Stimulated activated naive CD8-positive, alpha-beta T cell treated with anti-CD3 and anti-CD28 coated beads, Interleukin-15, Interleukin-2, amounts not matched to agents 100 ng/mL and 50 ng/mL, for 24 hours (primary cell): ENCODE measurements around the gene GPR37L1.
"Not testable (repeated sequence)": the region's sequence is repeated elsewhere in the genome, so short reads cannot be mapped to it uniquely, and the experiment has no call there.

Source experiments
- H3K27ac Mint-ChIP-seq: one replicate; pipeline ENCODE4 v1.8.0; 2021; ENCODE audit warnings: mild to moderate bottlenecking, mixed read lengths
- H3K27me3 Mint-ChIP-seq: one replicate; pipeline ENCODE4 v1.8.0; 2021; ENCODE audit warnings: mixed read lengths
- H3K36me3 Mint-ChIP-seq: one replicate; pipeline ENCODE4 v1.8.0; 2021; ENCODE audit warnings: low read depth, mixed read lengths
- H3K4me1 Mint-ChIP-seq: one replicate; pipeline ENCODE4 v1.8.0; 2021; ENCODE audit warnings: low read depth, mixed read lengths
- H3K4me3 Mint-ChIP-seq: one replicate; pipeline ENCODE4 v1.8.0; 2021; ENCODE audit warnings: mild to moderate bottlenecking, mixed read lengths
- H3K9me3 Mint-ChIP-seq: one replicate; pipeline ENCODE4 v1.8.0; 2021; ENCODE audit warnings: mixed read lengths

The GPR37L1 gene

GRCh38 chr1:202163281-202164270 is 40.9 kb downstream of the GPR37L1 start:
- Mint-ChIP-seq H3K4me1 (peaks cover 79% of the 10 kb centered on the region), H3K27me3 (no peaks in the 10 kb centered on the region), H3K4me3 (peak overlapping the region; percentile 99), H3K9me3 (no peaks in the 10 kb centered on the region), H3K36me3 (peaks cover 19% of the 10 kb centered on the region), H3K27ac (peak overlapping the region; percentile 100)

DNA sequence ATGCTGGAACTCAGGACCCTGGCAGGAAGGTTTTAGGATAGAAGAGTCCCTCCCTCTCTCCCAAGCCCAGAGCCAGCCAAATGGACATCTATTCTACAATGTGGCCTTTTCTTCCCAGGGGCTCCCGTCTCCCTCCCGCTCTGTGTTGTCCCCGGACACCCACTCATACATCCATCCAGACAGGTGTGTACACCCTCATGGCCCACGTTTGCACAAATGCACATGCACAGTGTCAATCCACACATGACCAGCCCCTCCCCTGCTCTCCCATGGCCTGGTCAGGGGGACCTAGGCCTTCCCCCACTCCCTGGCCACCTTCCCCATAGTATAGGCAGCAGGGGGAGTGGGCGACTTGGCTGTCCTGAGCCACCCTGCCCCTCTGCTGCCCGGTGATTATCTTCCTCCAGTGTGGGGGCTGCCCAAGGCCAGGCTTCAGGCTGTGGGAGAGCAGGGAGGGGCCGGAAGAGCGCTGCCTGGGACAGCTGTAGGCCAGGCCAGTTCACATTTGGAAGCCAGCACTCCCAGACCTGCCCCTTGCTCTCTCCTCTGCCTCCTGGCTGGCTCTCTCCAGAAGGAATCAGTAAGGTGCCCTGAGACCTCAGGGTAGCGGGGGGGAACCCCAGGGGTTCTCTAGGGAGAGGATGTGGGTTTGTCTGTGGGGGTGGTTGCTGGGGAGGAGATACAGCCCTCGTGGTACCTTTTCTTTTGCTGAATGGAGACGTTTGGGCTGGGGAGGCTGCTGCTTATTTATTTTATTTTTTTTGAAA is 41.7 kb downstream of the GPR37L1 start:
- Mint-ChIP-seq H3K36me3 (peaks cover 10% of the 10 kb centered on the region), H3K27me3 (no peaks in the 10 kb centered on the region), H3K4me1 (peaks cover 70% of the 10 kb centered on the region), H3K27ac (peak overlapping the region; percentile 88), H3K9me3 (no peaks in the 10 kb centered on the region), H3K4me3 (peak overlapping the region; percentile 79)

GRCh38 chr1:202165267-202165941 is 42.7 kb downstream of the GPR37L1 start:
- Mint-ChIP-seq H3K4me3 (peak overlapping the region; percentile 79), H3K4me1 (peaks cover 68% of the 10 kb centered on the region), H3K27ac (peak overlapping the region; percentile 88), H3K9me3 (no peaks in the 10 kb centered on the region), H3K27me3 (no peaks in the 10 kb centered on the region), H3K36me3 (peaks cover 1% of the 10 kb centered on the region)

- H3K9me3 Mint-ChIP-seq: no peaks in the 10 kb centered on the region
- no peaks in the 10 kb centered on the region for H3K36me3 Mint-ChIP-seq
- peaks cover 61% of the 10 kb centered on the region for H3K4me1 Mint-ChIP-seq
- no peaks in the 10 kb centered on the region for H3K27me3 Mint-ChIP-seq
- H3K27ac Mint-ChIP-seq: peak overlapping the region; percentile 88
- peak overlapping the region; percentile 79 for H3K4me3 Mint-ChIP-seq
Observed at GRCh38 chr1:202165942-202166843, 43.5 kb downstream of the GPR37L1 start.

- not testable (repeated sequence) for H3K9me3 Mint-ChIP-seq, H3K27ac Mint-ChIP-seq, H3K36me3 Mint-ChIP-seq, H3K27me3 Mint-ChIP-seq, H3K4me3 Mint-ChIP-seq
- peaks cover 52% of the 10 kb centered on the region for H3K4me1 Mint-ChIP-seq
Observed at GRCh38 chr1:202167054-202167453, 44.3 kb downstream of the GPR37L1 start.

GRCh38 chr1:202167708-202168415 is 45.1 kb downstream of the GPR37L1 start:
- H3K9me3 Mint-ChIP-seq: no peaks in the 10 kb centered on the region
- no peak overlapping the region for H3K27ac Mint-ChIP-seq
- H3K4me3 Mint-ChIP-seq: no peak overlapping the region
- H3K27me3 Mint-ChIP-seq: no peaks in the 10 kb centered on the region
- H3K36me3 Mint-ChIP-seq: no peaks in the 10 kb centered on the region
- H3K4me1 Mint-ChIP-seq: peaks cover 44% of the 10 kb centered on the region

DNA sequence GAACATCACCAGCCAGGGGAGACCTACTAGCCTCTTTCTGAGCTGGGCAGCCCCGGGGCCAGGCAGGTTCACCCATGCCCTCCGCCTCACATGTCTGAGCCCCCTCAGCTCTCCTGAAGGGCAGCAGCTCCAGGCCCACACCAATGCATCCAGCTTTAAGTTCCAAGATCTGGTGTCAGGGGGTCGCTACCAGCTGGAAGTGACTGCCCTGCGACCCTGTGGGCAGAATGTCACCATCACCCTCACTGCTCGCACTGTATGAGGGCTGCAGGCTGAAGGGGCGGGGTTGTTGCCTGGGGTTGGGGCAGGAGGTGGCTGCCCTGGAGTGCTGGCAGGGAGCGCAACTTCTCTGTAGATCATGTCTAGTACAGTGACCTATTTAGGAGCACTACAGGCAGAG is 46.1 kb downstream of the GPR37L1 start:
- peaks cover 34% of the 10 kb centered on the region for H3K4me1 Mint-ChIP-seq
- no peak overlapping the region for H3K4me3 Mint-ChIP-seq
- peaks cover 4% of the 10 kb centered on the region for H3K36me3 Mint-ChIP-seq
- H3K9me3 Mint-ChIP-seq: no peaks in the 10 kb centered on the region
- no peak overlapping the region for H3K27ac Mint-ChIP-seq
- H3K27me3 Mint-ChIP-seq: no peaks in the 10 kb centered on the region

GRCh38 chr1:202170726-202171125 is 48.0 kb downstream of the GPR37L1 start:
- no peaks in the 10 kb centered on the region for H3K27me3 Mint-ChIP-seq
- no peak overlapping the region for H3K27ac Mint-ChIP-seq
- no peaks in the 10 kb centered on the region for H3K9me3 Mint-ChIP-seq
- peaks cover 17% of the 10 kb centered on the region for H3K4me1 Mint-ChIP-seq
- H3K4me3 Mint-ChIP-seq: no peak overlapping the region
- H3K36me3 Mint-ChIP-seq: peaks cover 4% of the 10 kb centered on the region

GRCh38 chr1:202171292-202172014 is 48.7 kb downstream of the GPR37L1 start:
- Mint-ChIP-seq H3K27me3 (no peaks in the 10 kb centered on the region), H3K9me3 (no peaks in the 10 kb centered on the region), H3K4me1 (peaks cover 10% of the 10 kb centered on the region), H3K4me3 (no peak overlapping the region), H3K36me3 (peaks cover 4% of the 10 kb centered on the region), H3K27ac (no peak overlapping the region)

DNA sequence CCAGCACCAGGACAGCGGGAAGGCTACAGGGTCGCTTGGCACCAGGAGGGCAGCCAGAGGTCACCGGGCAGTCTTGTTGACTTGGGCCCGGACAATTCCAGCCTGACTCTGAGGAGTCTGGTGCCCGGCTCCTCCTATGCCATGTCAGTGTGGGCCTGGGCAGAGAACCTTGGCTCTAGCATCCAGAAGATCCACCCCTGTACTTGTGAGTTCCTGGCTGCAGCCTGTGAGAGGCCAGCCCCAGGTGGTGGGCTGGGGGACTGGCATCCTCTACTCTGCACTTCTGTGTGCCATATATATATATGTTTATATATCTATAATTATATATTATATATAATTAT is 49.3 kb downstream of the GPR37L1 start:
- H3K36me3 Mint-ChIP-seq: peaks cover 4% of the 10 kb centered on the region
- H3K27me3 Mint-ChIP-seq: no peaks in the 10 kb centered on the region
- H3K9me3 Mint-ChIP-seq: no peaks in the 10 kb centered on the region
- peaks cover 4% of the 10 kb centered on the region for H3K4me1 Mint-ChIP-seq
- H3K4me3 Mint-ChIP-seq: no peak overlapping the region
- no peak overlapping the region for H3K27ac Mint-ChIP-seq

- Mint-ChIP-seq H3K36me3 (peaks cover 4% of the 10 kb centered on the region), H3K9me3 (no peaks in the 10 kb centered on the region), H3K4me1 (no peaks in the 10 kb centered on the region), H3K27me3 (no peaks in the 10 kb centered on the region), H3K27ac (no peak overlapping the region), H3K4me3 (no peak overlapping the region)
Observed at GRCh38 chr1:202173993-202174392, 51.3 kb downstream of the GPR37L1 start.

- Mint-ChIP-seq H3K4me3 (no peak overlapping the region), H3K4me1 (peaks cover 6% of the 10 kb centered on the region), H3K9me3 (no peaks in the 10 kb centered on the region), H3K27me3 (no peaks in the 10 kb centered on the region), H3K27ac (no peak overlapping the region), H3K36me3 (peaks cover 4% of the 10 kb centered on the region)
Observed at GRCh38 chr1:202176949-202177927, 54.5 kb downstream of the GPR37L1 start.
